K562 (cell line): ENCODE measurements around the gene TEAD3. TPM values are rescaled to one million over a fixed set of nuclear protein-coding genes. Genes with fewer than 3 reads are reported as not detected.

Experiments
- CBFB ChIP-seq: sonication (generic); formaldehyde crosslinking; IDR thresholded peaks from 2 replicates; pipeline ENCODE4 v1.4.0; 2020; ENCODE audit warnings: mild to moderate bottlenecking, missing genetic modification reagents
- CC2D1A ChIP-seq: fragments of 450-650 bp; IDR thresholded peaks from 2 replicates; pipeline ENCODE4 v1.6.1; 2017; ENCODE audit warnings: mild to moderate bottlenecking
- CTCF ChIP-seq, 3 experiments: IDR thresholded peaks in 2 of 3; conservative IDR thresholded peaks in 1 of 3; 2 replicates each; pipeline ENCODE4 v1.5.1; 2011 to 2012; ENCODE audit warnings: low read length in 3 of 3, mild to moderate bottlenecking in 3 of 3, control low read depth in 2 of 3, improper control_type of control experiment in 1 of 3, inconsistent platforms in 1 of 3, low read depth in 1 of 3, mixed read lengths in 1 of 3, moderate library complexity in 1 of 3; ENCODE audit not compliant: insufficient read depth in 2 of 3
- EGR1 ChIP-seq: fragments of 450-650 bp; conservative IDR thresholded peaks from 2 replicates; pipeline ENCODE4 v1.6.1; 2017; ENCODE audit warnings: mild to moderate bottlenecking
- MAZ ChIP-seq, 2 experiments: fragments of 450-650 bp in 1 of 2; sonication (generic) in 1 of 2; formaldehyde crosslinking; IDR thresholded peaks in 1 of 2; conservative IDR thresholded peaks in 1 of 2; 2 replicates each; pipeline versions ENCODE4 v1.4.0 to v1.5.0; 2020; ENCODE audit warnings: mild to moderate bottlenecking in 1 of 2, missing genetic modification reagents in 1 of 2
- SMC3 ChIP-seq: conservative IDR thresholded peaks from 2 replicates; pipeline ENCODE4 v1.6.1; 2011; ENCODE audit warnings: low read depth, low read length, improper control_type of control experiment; ENCODE audit not compliant: insufficient read depth
- STAG1 ChIP-seq: sonication (generic); formaldehyde crosslinking; IDR thresholded peaks from 2 replicates; pipeline ENCODE4 v1.5.0; 2020; ENCODE audit warnings: missing genetic modification reagents, borderline replicate concordance
- TFAP4 ChIP-seq: sonication (generic); formaldehyde crosslinking; IDR thresholded peaks from 2 replicates; pipeline ENCODE4 v1.8.0; 2022; ENCODE audit warnings: missing genetic modification reagents, mild to moderate bottlenecking, moderate library complexity, borderline replicate concordance
- VEZF1 ChIP-seq: fragments of 200-800 bp; sonication (Bioruptor generic); IDR thresholded peaks from 2 replicates; pipeline ENCODE4 v1.6.1; 2017; ENCODE audit warnings: missing genetic modification characterization, missing compliant biosample characterization
- ZBTB7A ChIP-seq: IDR thresholded peaks from 2 replicates; pipeline ENCODE4 v1.6.1; 2011; ENCODE audit warnings: low read depth, mild to moderate bottlenecking, low read length, moderate library complexity, borderline replicate concordance; ENCODE audit not compliant: control insufficient read depth
- ZNF431 ChIP-seq: sonication (generic); formaldehyde crosslinking; IDR thresholded peaks from 2 replicates; pipeline ENCODE4 v1.8.0; 2022; ENCODE audit warnings: mild to moderate bottlenecking, missing genetic modification reagents
- ZNF668 ChIP-seq: fragments of 250-450 bp; sonication (Bioruptor Pico); IDR thresholded peaks from 2 replicates; pipeline ENCODE4 v1.8.0; 2022; ENCODE audit warnings: mild to moderate bottlenecking, inconsistent platforms
- ZNF830 ChIP-seq: fragments of 250-450 bp; sonication (Bioruptor Pico); IDR thresholded peaks from 2 replicates; pipeline ENCODE4 v1.5.0; 2021; ENCODE audit warnings: mild to moderate bottlenecking
- polyA plus RNA-seq, 8 experiments: library from polyadenylated mRNA; depleted of rRNA in 4 of 8; stranded (reverse) in 5 of 8; unstranded in 3 of 8; fragments of >200 nt; fragmentation: Nextera tagmentation in 2 of 8; fragmentation: Illumina TruSeq in 1 of 8; extraction: Ambion mirVana in 2 of 8; extraction: Trizol in 1 of 8; gene quantifications; 2 replicates each; pipeline versions ENCODE4 v1.2.1 to v1.2.3, GENCODE V29; 2011 to 2014; ENCODE audit warnings: inconsistent platforms in 1 of 8, missing spikeins in 1 of 8
- total RNA-seq, 7 experiments: library from RNA; depleted of rRNA in 6 of 7; stranded (reverse); fragments of >200 nt in 6 of 7; fragmentation: Illumina TruSeq in 2 of 7; extraction: Trizol in 2 of 7; gene quantifications; 2 replicates each; pipeline versions ENCODE4 v1.2.1 to v1.2.3, GENCODE V29; 2011 to 2021; ENCODE audit warnings: low replicate concordance in 1 of 7

The TEAD3 gene
- total and polyA plus RNA-seq, 9 of the 15 experiments (the other 6 are each of a cell fraction or from before 2014, with no cell fraction given) = 0.63 to 13.2 (median 3.3) TPM

- TF ChIP-seq MAZ (CRISPR knock-in tag; conservative IDR thresholded peaks at IDR 0.05 in 1 of 2, IDR thresholded peaks at IDR 0.05 in 1 of 2) (peak; percentile 54 to 82), EGR1 (0 out of 2 replicates have a peak, but pooled peaks have one; percentile 12), ZBTB7A (peak; percentile 40; the same call in 1 of the 2 replicates), CBFB (0 out of 2 replicates have a peak, but pooled peaks have one; percentile 36), ZNF830 (CRISPR knock-in tag) (no peak), CTCF (IDR thresholded peaks at IDR 0.05 in 2 of 3, conservative IDR thresholded peaks at IDR 0.05 in 1 of 3; ENCODE audit: insufficient read depth in 2 of 3, low read depth in 1 of 3, low read length in 3 of 3) (peak; percentile 94 to 98 (median 94)), CC2D1A (peak; percentile 74; the same call in 1 of the 2 replicates), TFAP4 (0 out of 2 replicates have a peak, but pooled peaks have one; percentile 30), VEZF1 (peak; percentile 55; the same call in 1 of the 2 replicates), ZNF431 (CRISPR knock-in tag) (no peak), ZNF668 (CRISPR knock-in tag) (no peak), SMC3 (peak; percentile 98), STAG1 (peak; percentile 98)
Observed at GRCh38 chr6:35522660-35523658, 26.1 kb upstream of the TEAD3 start (continued).
